Pulmonary artery endothelial cell (primary cell): Measurements from ENCODE around the gene GOLGA8M. TPM values are rescaled to one million over a fixed set of nuclear protein-coding genes. Genes with fewer than 3 reads are reported as not detected.
"Not testable (repeated sequence)": the region's sequence is repeated elsewhere in the genome, so short reads cannot be mapped to it uniquely, and the experiment has no call there.

Experiments
- DNase-seq: peaks from one replicate; pipeline ENCODE4 v3.0.0-alpha.2; 2011; ENCODE audit warnings: low read depth, low spot score
- total RNA-seq: library from RNA; depleted of rRNA; stranded (reverse); fragments of >200 nt; gene quantifications from 2 replicates; pipeline ENCODE4 v1.2.3, GENCODE V29; 2014

Gene GOLGA8M
- total RNA-seq, 1 donor from 2014 or later, result 0.07 TPM

DNA sequence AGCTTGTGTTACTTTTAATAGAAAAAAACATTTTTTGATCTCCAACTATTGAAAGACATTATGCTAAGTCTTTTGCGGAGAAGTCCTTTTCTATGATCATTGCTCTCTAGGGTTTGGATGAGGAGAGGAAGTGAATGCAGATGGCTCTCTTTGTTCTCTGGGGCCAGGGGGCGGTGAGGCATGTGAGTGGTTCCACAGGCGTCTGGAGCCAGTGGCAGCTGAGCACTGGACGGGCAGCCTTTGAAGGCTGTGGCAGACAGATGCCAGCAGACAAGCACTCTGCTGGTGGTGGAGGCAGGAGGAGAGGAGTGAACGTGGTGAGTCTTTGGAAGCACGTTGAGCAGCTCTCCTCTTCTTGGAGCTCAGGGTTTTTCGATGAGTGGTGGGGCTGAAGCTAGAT, 51.5 kb downstream of the GOLGA8M start:
- DNase-seq, result not testable (repeated sequence)

DNA sequence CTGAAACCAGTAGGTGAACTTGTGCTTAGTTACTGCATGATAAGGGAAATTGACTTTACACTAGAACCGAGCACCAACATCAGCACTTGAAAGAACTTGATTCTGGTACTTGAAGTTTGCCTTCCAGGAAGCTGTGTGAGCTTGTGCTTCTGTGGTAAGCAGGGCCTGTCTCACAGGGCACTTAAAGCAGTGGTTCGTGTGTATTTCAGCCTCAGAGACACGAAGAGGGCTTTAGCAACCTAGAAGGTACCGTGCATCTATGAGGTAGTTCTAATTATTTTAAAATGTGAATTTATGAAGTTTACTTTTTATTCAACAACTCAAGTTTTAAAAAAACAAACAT, 56.2 kb downstream of the GOLGA8M start:
- DNase-seq, result not testable (repeated sequence)

DNA sequence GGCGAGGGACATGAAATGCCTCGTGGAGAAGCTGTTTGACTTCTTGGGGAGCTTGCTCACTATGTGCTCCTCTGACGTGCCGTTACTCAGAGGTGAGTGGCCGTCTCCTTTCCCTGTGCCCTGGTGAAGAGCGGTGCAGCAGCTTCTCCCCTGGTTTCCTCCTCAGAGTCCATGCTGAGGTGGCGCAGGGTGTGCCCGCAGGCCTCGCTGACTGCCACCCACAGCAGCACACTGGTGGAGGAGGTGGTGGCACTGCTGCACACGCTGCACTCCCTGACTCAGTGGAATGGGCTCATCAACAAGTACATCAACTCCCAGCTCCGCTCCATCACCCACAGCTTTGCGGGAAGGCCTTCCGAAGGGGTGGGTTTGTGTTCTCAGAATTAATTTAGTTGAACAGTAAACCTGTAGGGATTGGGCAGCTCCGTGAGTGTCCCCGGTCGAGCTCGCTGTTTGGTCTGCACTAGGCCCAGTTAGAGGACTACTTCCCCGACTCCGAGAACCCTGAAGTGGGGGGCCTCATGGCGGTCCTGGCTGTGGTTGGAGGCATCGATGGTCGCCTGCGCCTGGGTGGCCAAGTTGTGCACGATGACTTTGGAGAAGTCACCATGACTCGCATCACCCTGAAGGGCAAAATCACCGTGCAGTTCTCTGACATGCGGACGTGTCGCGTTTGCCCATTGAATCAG, 56.7 kb downstream of the GOLGA8M start:
- not testable (repeated sequence) for DNase-seq

DNA sequence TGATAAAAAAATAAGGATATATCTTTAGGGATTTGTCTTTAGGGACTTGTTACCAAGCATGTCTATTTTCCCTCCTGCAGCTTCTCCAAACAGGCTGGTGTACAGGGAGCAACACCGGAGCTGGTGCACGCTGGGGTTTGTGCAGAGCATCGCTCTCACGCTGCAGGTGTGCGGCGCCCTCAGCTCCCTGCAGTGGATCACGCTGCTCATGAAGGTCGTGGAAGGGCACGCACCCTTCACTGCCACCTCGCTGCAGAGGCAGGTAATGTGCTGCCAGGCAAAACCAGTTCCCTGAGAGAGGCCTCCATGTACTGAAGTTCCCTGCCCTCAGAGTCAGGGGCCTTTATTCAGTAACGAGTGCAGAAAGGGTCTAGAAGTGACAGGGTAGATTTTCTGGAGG, 58.0 kb downstream of the GOLGA8M start:
- not testable (repeated sequence) for DNase-seq

DNA sequence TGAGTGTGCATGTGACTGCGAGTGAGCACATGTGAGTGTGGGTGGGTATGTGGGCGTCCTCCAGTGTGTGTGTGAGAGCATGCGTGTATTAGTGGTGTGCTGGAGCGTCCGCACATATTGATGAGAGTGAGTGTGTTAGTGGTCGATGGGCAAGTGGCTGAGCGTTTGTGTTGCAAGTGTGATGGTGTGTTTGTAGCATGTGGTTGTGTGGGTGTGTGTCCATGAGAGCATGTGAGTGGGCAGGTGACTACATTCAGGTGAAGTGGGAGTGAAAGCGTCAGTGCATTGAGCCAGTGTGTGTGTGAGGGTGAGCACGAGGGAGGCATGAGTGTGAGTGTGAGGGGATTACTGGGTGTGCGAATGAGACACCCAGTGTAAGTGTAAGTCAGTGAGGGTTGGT, 59.7 kb downstream of the GOLGA8M start:
- DNase-seq, result not testable (repeated sequence)

Other genes starting within 250 kb of the GOLGA8M start
- not detected in 2 replicates for gene GOLGA8G, start 179.4 kb downstream of the GOLGA8M start, total RNA-seq
- gene GOLGA6L25, start 158.9 kb downstream of the GOLGA8M start, total RNA-seq, result not detected in 2 replicates
- not detected in 2 replicates for gene GOLGA6L7, start 136.2 kb upstream of the GOLGA8M start, total RNA-seq
- gene APBA2, start 173.6 kb upstream of the GOLGA8M start, total RNA-seq, result 42.1 and 44.5 TPM in 2 replicates